Measurements from ENCODE around the gene MAGEB2.
"Not testable (repeated sequence)": the region's sequence is repeated elsewhere in the genome, so short reads cannot be mapped to it uniquely, and the experiment has no call there.

The MAGEB2 gene

GRCh38 chrX:30215357-30215843 lies at the start of gene MAGEB2:
TSS of gene MAGEB2 (plus strand) at chrX:30215563. CDS start at chrX:30218581, 3,018 bp downstream.
- DNase-seq: no peak

- no peak for DNase-seq
These were observed 44.5 kb upstream of the MAGEB2 start for GRCh38 chrX:30170900-30171299.

- no peak for DNase-seq
These were observed 34.0 kb upstream of the MAGEB2 start for GRCh38 chrX:30181353-30181752.

GRCh38 chrX:30183554-30183953 lies 31.8 kb upstream of the MAGEB2 start:
- no peak for DNase-seq

GRCh38 chrX:30190426-30190825 lies 24.9 kb upstream of the MAGEB2 start:
- DNase-seq: no peak

GRCh38 chrX:30193910-30194309 lies 21.5 kb upstream of the MAGEB2 start:
- DNase-seq: not testable (repeated sequence)

GRCh38 chrX:30196322-30196721 lies 19.0 kb upstream of the MAGEB2 start:
- DNase-seq: no peak

- no peak for DNase-seq
These were observed 3.2 kb upstream of the MAGEB2 start for GRCh38 chrX:30212172-30212571.

GRCh38 chrX:30217465-30217864 lies 2.1 kb downstream of the MAGEB2 start:
- DNase-seq: no peak

GRCh38 chrX:30219372-30219771 lies 4.0 kb downstream of the MAGEB2 start:
- DNase-seq: no peak

GRCh38 chrX:30220661-30221060 lies 5.3 kb downstream of the MAGEB2 start:
- DNase-seq: no peak

- DNase-seq: no peak
These were observed 9.2 kb downstream of the MAGEB2 start for GRCh38 chrX:30224536-30224935.

- DNase-seq: no peak
These were observed 13.2 kb downstream of the MAGEB2 start for GRCh38 chrX:30228526-30228925.

- DNase-seq: no peak
These were observed 15.0 kb downstream of the MAGEB2 start, which contains the start of gene MAGEB3 for GRCh38 chrX:30230395-30230794. TSS of gene MAGEB3 (plus strand) at chrX:30230657. CDS start at chrX:30235925, 5,268 bp downstream.

GRCh38 chrX:30241724-30242415 lies 26.5 kb downstream of the MAGEB2 start, which contains the start of gene MAGEB4:
TSS of gene MAGEB4 (plus strand) at chrX:30242000. CDS start at chrX:30242136, 136 bp downstream.
- no peak for DNase-seq

- DNase-seq: no peak
These were observed 31.6 kb downstream of the MAGEB2 start, which contains the start of gene MAGEB1 for GRCh38 chrX:30246769-30247489. TSS of gene MAGEB1 (plus strand) at chrX:30247146. CDS start at chrX:30250494, 3,348 bp downstream.

GRCh38 chrX:30248854-30249253 lies 33.5 kb downstream of the MAGEB2 start:
- no peak for DNase-seq

GRCh38 chrX:30253257-30253656 lies 37.9 kb downstream of the MAGEB2 start:
- no peak for DNase-seq

GRCh38 chrX:30259927-30260326 lies 44.6 kb downstream of the MAGEB2 start:
- DNase-seq: no peak

- DNase-seq: no peak
These were observed 45.6 kb downstream of the MAGEB2 start for GRCh38 chrX:30261012-30261411.

- DNase-seq: no peak
These were observed 47.4 kb downstream of the MAGEB2 start for GRCh38 chrX:30262763-30263162.

Data from stimulated activated CD4-positive, alpha-beta T cell treated with anti-CD3 and anti-CD28 coated beads, Interleukin-4, amount 100 ng/mL, for 1 hour (primary cell).